GM23248 (cell line): ENCODE results near the gene STAC3.
"Not testable (repeated sequence)": the region's sequence is repeated elsewhere in the genome, so short reads cannot be mapped to it uniquely, and the experiment has no call there.

ENCODE experiments used
- EZH2 ChIP-seq: fragments of 200-600 bp; sonication (generic); IDR thresholded peaks from 2 replicates; pipeline ENCODE4 v1.6.1; 2018; ENCODE audit warnings: antibody characterized with exemption, mild to moderate bottlenecking; ENCODE audit not compliant: insufficient read depth, poor library complexity, severe bottlenecking
- EZH2phosphoT487 ChIP-seq: fragments of 200-600 bp; sonication (generic); IDR thresholded peaks from 2 replicates; pipeline ENCODE4 v1.6.1; 2018; ENCODE audit warnings: antibody characterized with exemption, moderate library complexity, mild to moderate bottlenecking, low read depth; ENCODE audit not compliant: insufficient read depth

GRCh38 chr12:57282073-57282472, 31.1 kb upstream of the STAC3 start:
- not testable (repeated sequence) for TF ChIP-seq EZH2, EZH2phosphoT487
